Measurements from ENCODE around the gene COX15. TPM values are rescaled to one million over a fixed set of nuclear protein-coding genes. Genes with fewer than 3 reads are reported as not detected.

The COX15 gene
- total RNA-seq, 1 donor: 36.1 TPM

DNA sequence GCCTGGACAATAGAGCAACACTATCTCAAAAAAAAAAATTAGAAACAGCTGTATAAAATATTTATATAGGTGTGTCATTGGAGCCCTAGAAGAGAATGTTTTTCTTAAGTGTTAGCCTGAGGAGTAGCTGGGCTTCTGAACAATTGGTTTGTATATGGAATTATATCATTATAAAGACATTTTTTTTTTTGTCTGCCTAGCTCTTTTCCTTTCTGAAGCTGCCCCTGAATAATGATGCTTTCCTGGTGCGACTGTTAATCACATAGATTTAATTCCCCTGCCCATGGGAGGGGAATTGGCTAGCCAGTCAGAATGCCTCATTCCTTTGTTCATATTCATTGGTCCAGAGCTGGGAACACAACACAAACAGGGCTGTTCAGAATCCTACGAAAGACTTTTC is 36.6 kb upstream of the COX15 start:
- H3K4me3 ChIP-seq (ENCODE audit: low read depth, low read length): no peak overlapping the region
- DNase-seq (ENCODE audit: low read depth): peak; percentile 74
- no peak for TF ChIP-seq CTCF (IDR thresholded peaks at IDR 0.05; ENCODE audit: insufficient read depth, low read length)

DNA sequence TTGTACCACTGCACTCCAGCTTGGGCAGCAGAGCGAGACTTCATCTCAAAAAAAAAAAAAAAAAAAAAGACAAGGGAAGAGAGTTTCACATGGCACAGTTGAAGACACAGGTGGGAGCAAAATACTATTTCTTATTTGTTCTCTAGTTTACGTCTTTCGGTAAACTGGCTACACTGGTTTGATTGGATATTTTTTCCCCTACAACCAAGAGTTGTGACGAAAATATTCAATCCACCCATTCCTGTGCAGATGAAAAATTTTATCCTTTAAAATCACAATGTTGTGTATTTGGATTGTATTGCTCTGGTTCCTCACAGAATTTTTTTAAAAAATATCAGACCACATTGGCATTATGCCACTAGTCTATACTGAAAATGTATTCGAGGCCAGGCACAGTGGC is 36.0 kb upstream of the COX15 start:
- DNase-seq (ENCODE audit: low read depth): no peak
- TF ChIP-seq CTCF (IDR thresholded peaks at IDR 0.05; ENCODE audit: insufficient read depth, low read length): no peak
- H3K4me3 ChIP-seq (ENCODE audit: low read depth, low read length): no peak overlapping the region

- H3K4me3 ChIP-seq (ENCODE audit: low read depth, low read length): no peak overlapping the region
- TF ChIP-seq CTCF (IDR thresholded peaks at IDR 0.05; ENCODE audit: insufficient read depth, low read length): no peak
- DNase-seq (ENCODE audit: low read depth): no peak
Measured at GRCh38 chr10:99766302-99766681, 34.4 kb upstream of the COX15 start.

GRCh38 chr10:99765672-99766301 is 33.9 kb upstream of the COX15 start:
- no peak for DNase-seq (ENCODE audit: low read depth)
- no peak overlapping the region for H3K4me3 ChIP-seq (ENCODE audit: low read depth, low read length)
- TF ChIP-seq CTCF (IDR thresholded peaks at IDR 0.05; ENCODE audit: insufficient read depth, low read length): no peak

DNA sequence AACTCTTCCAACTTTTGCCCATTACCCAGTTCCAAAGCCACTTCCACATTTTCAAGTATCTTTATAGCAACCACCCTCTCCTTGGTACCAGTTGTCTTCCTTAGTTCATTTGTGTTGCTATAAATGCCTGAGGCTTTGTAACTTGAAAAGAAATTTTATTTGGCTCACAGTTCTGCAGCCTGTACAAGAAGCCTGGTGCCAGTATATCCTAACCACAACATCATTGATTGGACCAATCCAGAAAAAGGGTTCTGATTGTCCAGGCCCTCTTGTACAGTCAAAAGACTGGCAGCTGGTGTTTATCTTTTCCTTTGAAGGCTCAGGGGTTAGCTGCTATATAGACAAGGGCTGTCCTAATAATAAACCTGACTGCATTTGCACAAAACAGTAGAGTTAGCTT is 29.4 kb upstream of the COX15 start:
- no peak overlapping the region for H3K4me3 ChIP-seq (ENCODE audit: low read depth, low read length)
- DNase-seq (ENCODE audit: low read depth): no peak
- no peak for TF ChIP-seq CTCF (IDR thresholded peaks at IDR 0.05; ENCODE audit: insufficient read depth, low read length)

- no peak overlapping the region for H3K4me3 ChIP-seq (ENCODE audit: low read depth, low read length)
- no peak for DNase-seq (ENCODE audit: low read depth)
- no peak for TF ChIP-seq CTCF (IDR thresholded peaks at IDR 0.05; ENCODE audit: insufficient read depth, low read length)
Measured at GRCh38 chr10:99760321-99760720, 28.4 kb upstream of the COX15 start.
